Effector memory CD8-positive, alpha-beta T cell (primary cell): ENCODE measurements around the gene SPRYD3.
A peak's percentile ranks its signal among the peaks of the same experiment; 100 is the strongest.

Experiments used
- ATAC-seq: fragments of 150-1000 bp; cut with Tn5 transposase; replicated peaks from 2 replicates; pipeline ENCODE4 v1.10.0; 2021; ENCODE audit warnings: mild to moderate bottlenecking, moderate library complexity
- DNase-seq, 3 experiments: peaks; one replicate each; pipeline ENCODE4 v3.0.0; 2021
- H3K27ac Mint-ChIP-seq, 2 donors: one replicate each; pipeline ENCODE4 v1.8.0; 2022; ENCODE audit warnings: mild to moderate bottlenecking in 2 of 2, mixed read lengths in 2 of 2, moderate library complexity in 2 of 2
- H3K27me3 Mint-ChIP-seq, 2 donors: one replicate each; pipeline ENCODE4 v1.8.0; 2022; ENCODE audit warnings: mixed read lengths in 2 of 2
- H3K36me3 Mint-ChIP-seq: one replicate; pipeline ENCODE4 v1.8.0; 2022; ENCODE audit warnings: mild to moderate bottlenecking, moderate library complexity, mixed read lengths; ENCODE audit not compliant: insufficient read depth
- H3K4me1 Mint-ChIP-seq, 2 donors: one replicate each; pipeline ENCODE4 v1.8.0; 2022; ENCODE audit warnings: low read depth in 2 of 2, mixed read lengths in 2 of 2
- H3K4me3 Mint-ChIP-seq, 2 donors: one replicate each; pipeline ENCODE4 v1.8.0; 2022; ENCODE audit warnings: mild to moderate bottlenecking in 2 of 2, mixed read lengths in 2 of 2, moderate library complexity in 2 of 2
- H3K9me3 Mint-ChIP-seq, 2 donors: one replicate each; pipeline ENCODE4 v1.8.0; 2022; ENCODE audit warnings: mixed read lengths in 2 of 2

Gene SPRYD3

GRCh38 chr12:53067074-53067992 lies 11.9 kb downstream of the SPRYD3 start:
- DNase-seq: no peak
- no peaks in the 10 kb centered on the region for H3K27me3 Mint-ChIP-seq
- no peak for ATAC-seq
- H3K4me3 Mint-ChIP-seq: no peak overlapping the region
- peaks cover 18 to 29% of the 10 kb centered on the region in 2 donors for H3K4me1 Mint-ChIP-seq
- H3K27ac Mint-ChIP-seq: peak overlapping the region in 1 of 2 donors; percentile 35
- H3K9me3 Mint-ChIP-seq: no peaks in the 10 kb centered on the region
- peaks cover 45% of the 10 kb centered on the region for H3K36me3 Mint-ChIP-seq

GRCh38 chr12:53065975-53066931 lies 12.9 kb downstream of the SPRYD3 start:
- H3K4me3 Mint-ChIP-seq: no peak overlapping the region
- no peaks in the 10 kb centered on the region for H3K27me3 Mint-ChIP-seq
- H3K4me1 Mint-ChIP-seq: peaks cover 13 to 26% of the 10 kb centered on the region in 2 donors
- H3K36me3 Mint-ChIP-seq: peaks cover 37% of the 10 kb centered on the region
- DNase-seq (peak; percentile 63 to 64 (median 64)), ATAC-seq (peak; percentile 84)
- peak overlapping the region in 1 of 2 donors; percentile 35 for H3K27ac Mint-ChIP-seq
- H3K9me3 Mint-ChIP-seq: no peaks in the 10 kb centered on the region

- Mint-ChIP-seq H3K27ac (peak overlapping the region in 1 of 2 donors; percentile 77), H3K4me1 (peaks cover 10 to 23% of the 10 kb centered on the region in 2 donors), H3K36me3 (peaks cover 32% of the 10 kb centered on the region), H3K9me3 (no peaks in the 10 kb centered on the region), H3K27me3 (no peaks in the 10 kb centered on the region), H3K4me3 (no peak overlapping the region)
- DNase-seq (no peak), ATAC-seq (no peak)
Measured at GRCh38 chr12:53065470-53065869, 13.7 kb downstream of the SPRYD3 start.

- H3K9me3 Mint-ChIP-seq: no peaks in the 10 kb centered on the region
- H3K27ac Mint-ChIP-seq: peak overlapping the region in 1 of 2 donors; percentile 77
- no peaks in the 10 kb centered on the region for H3K27me3 Mint-ChIP-seq
- peaks cover 32% of the 10 kb centered on the region for H3K36me3 Mint-ChIP-seq
- DNase-seq (no peak), ATAC-seq (no peak)
- peaks cover 10 to 21% of the 10 kb centered on the region in 2 donors for H3K4me1 Mint-ChIP-seq
- H3K4me3 Mint-ChIP-seq: no peak overlapping the region
Measured at GRCh38 chr12:53064613-53065436, 14.4 kb downstream of the SPRYD3 start.

- Mint-ChIP-seq H3K4me3 (no peak overlapping the region), H3K27ac (no peak overlapping the region)
- DNase-seq: no peak
Measured at GRCh38 chr12:53063708-53064612, 15.2 kb downstream of the SPRYD3 start.

GRCh38 chr12:53062977-53063707 lies 16.0 kb downstream of the SPRYD3 start:
- peak overlapping the region in 1 of 2 donors; percentile 41 for H3K27ac Mint-ChIP-seq
- H3K27me3 Mint-ChIP-seq: peaks cover 0 to 5% of the 10 kb centered on the region in 2 donors
- H3K4me1 Mint-ChIP-seq: peaks cover 9 to 14% of the 10 kb centered on the region in 2 donors
- H3K9me3 Mint-ChIP-seq: no peaks in the 10 kb centered on the region
- ATAC-seq (no peak), DNase-seq (no peak)
- H3K36me3 Mint-ChIP-seq: peaks cover 27% of the 10 kb centered on the region
- H3K4me3 Mint-ChIP-seq: no peak overlapping the region

More at GRCh38 chr12:53063708-53064612, 15.2 kb downstream of the SPRYD3 start:
- ATAC-seq: no peak
- Mint-ChIP-seq H3K4me1 (peaks cover 10 to 17% of the 10 kb centered on the region in 2 donors), H3K27me3 (no peaks in the 10 kb centered on the region), H3K9me3 (no peaks in the 10 kb centered on the region), H3K36me3 (peaks cover 28% of the 10 kb centered on the region)

- Mint-ChIP-seq H3K36me3 (peaks cover 26% of the 10 kb centered on the region), H3K4me1 (peaks cover 9 to 13% of the 10 kb centered on the region in 2 donors), H3K27me3 (peaks cover 0 to 11% of the 10 kb centered on the region in 2 donors), H3K9me3 (no peaks in the 10 kb centered on the region), H3K4me3 (no peak overlapping the region), H3K27ac (peak overlapping the region in 1 of 2 donors; percentile 41)
- DNase-seq (no peak), ATAC-seq (no peak)
Measured at GRCh38 chr12:53062011-53062961, 16.9 kb downstream of the SPRYD3 start.

GRCh38 chr12:53061404-53062010 lies 17.7 kb downstream of the SPRYD3 start:
- no peak overlapping the region for H3K4me3 Mint-ChIP-seq
- no peak for DNase-seq
- no peaks in the 10 kb centered on the region for H3K9me3 Mint-ChIP-seq
- peaks cover 21% of the 10 kb centered on the region for H3K36me3 Mint-ChIP-seq
- H3K27ac Mint-ChIP-seq: no peak overlapping the region
- H3K4me1 Mint-ChIP-seq: peaks cover 9 to 12% of the 10 kb centered on the region in 2 donors
- H3K27me3 Mint-ChIP-seq: peaks cover 0 to 11% of the 10 kb centered on the region in 2 donors
- ATAC-seq: no peak

GRCh38 chr12:53060721-53061276 lies 18.4 kb downstream of the SPRYD3 start:
- Mint-ChIP-seq H3K9me3 (no peaks in the 10 kb centered on the region), H3K4me3 (no peak overlapping the region), H3K27me3 (peaks cover 0 to 11% of the 10 kb centered on the region in 2 donors), H3K4me1 (peaks cover 3 to 5% of the 10 kb centered on the region in 2 donors), H3K36me3 (peaks cover 13% of the 10 kb centered on the region), H3K27ac (no peak overlapping the region)
- DNase-seq: no peak
- ATAC-seq: no peak

GRCh38 chr12:53060064-53060720 lies 19.0 kb downstream of the SPRYD3 start:
- Mint-ChIP-seq H3K9me3 (no peaks in the 10 kb centered on the region), H3K36me3 (peaks cover 12% of the 10 kb centered on the region), H3K4me1 (peaks cover 7 to 8% of the 10 kb centered on the region in 2 donors), H3K27ac (peak overlapping the region in 1 of 2 donors; percentile 60), H3K27me3 (peaks cover 0 to 11% of the 10 kb centered on the region in 2 donors), H3K4me3 (no peak overlapping the region)
- ATAC-seq (no peak), DNase-seq (no peak)
